T-helper 17 cell (primary cell): ENCODE results near the gene ENKUR. TPM values are rescaled to one million over a fixed set of nuclear protein-coding genes. Genes with fewer than 3 reads are reported as not detected.
A peak's percentile ranks its signal among the peaks of the same experiment; 100 is the strongest.

Experiments used
- ATAC-seq: fragments of 150-1000 bp; cut with Tn5 transposase; 2 replicates; pipeline ENCODE4 v1.10.0; 2021; ENCODE audit warnings: mild to moderate bottlenecking, moderate library complexity
- DNase-seq, 3 donors: peaks; one replicate each; pipeline versions ENCODE4 v3.0.0 to v3.0.0-alpha.2; 2020 to 2021
- H3K9me3 ChIP-seq: one replicate; pipeline ENCODE4 v1.7.0; 2013; ENCODE audit warnings: low read length, mild to moderate bottlenecking; ENCODE audit not compliant: control insufficient read depth, poor library complexity, severe bottlenecking
- H3K27ac Mint-ChIP-seq: one replicate; pipeline ENCODE4 v1.8.0; 2022; ENCODE audit warnings: mild to moderate bottlenecking, moderate library complexity, mixed read lengths
- H3K27me3 Mint-ChIP-seq: one replicate; pipeline ENCODE4 v1.8.0; 2022; ENCODE audit warnings: mixed read lengths
- H3K36me3 Mint-ChIP-seq: one replicate; pipeline ENCODE4 v1.8.0; 2022; ENCODE audit warnings: low read depth, mixed read lengths
- H3K4me1 Mint-ChIP-seq: one replicate; pipeline ENCODE4 v1.8.0; 2022; ENCODE audit warnings: mild to moderate bottlenecking, mixed read lengths
- H3K4me3 Mint-ChIP-seq: one replicate; pipeline ENCODE4 v1.8.0; 2022; ENCODE audit warnings: mild to moderate bottlenecking, moderate library complexity, mixed read lengths
- total RNA-seq, 4 donors: library from RNA in 2 of 4; stranded (reverse) in 2 of 4; gene quantifications; one replicate each; pipeline ENCODE4 v1.2.3 and lab custom pipeline; 2022 to 2026

ENKUR gene
- 10 to 100 TPM in 1 of 2 donors, under 1 TPM in 1; 0.85 to 14.9 TPM for total RNA-seq
- 0 to 0.08 reads per million in 2 donors for total RNA-seq (lab: John Stamatoyannopoulos, UW)

DNA sequence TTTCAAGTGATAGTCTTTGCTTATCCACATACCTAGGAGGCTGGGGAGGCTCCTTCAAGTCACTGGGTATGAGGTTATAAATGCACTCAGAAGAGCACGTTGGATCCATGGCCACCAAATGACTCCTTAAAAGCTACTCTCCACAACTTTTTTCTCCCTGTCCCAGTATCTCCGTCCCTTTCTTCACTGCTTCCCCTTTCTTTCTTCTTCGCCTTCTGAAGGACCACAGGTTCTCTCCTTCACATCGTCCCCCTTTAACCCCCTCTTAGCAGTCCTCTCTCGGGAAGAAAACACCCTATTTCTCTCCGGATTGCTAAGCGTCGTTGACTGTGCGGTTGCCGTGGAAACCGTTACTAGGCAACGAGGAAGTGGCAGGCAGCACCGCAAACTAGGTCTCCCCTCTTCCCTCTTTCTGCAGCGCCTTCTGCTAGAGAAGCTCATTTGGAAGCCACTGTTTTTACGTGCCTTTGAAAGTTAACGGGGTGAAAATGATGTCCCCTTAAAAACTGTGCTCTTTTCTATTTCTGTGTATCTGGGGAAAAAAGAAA lies at the start of gene ENKUR:
Gene ENKUR (minus strand): TSS at position 331 of the 548 bp plus-strand sequence. CDS start 222 bp downstream, at position 109.
- Mint-ChIP-seq H3K4me3 (peak within 1 kb of the TSS; percentile 95), H3K4me1 (peaks cover 16% of the 10 kb centered on the region), H3K27me3 (no peaks in the 10 kb centered on the region), H3K36me3 (no peaks in the 10 kb centered on the region), H3K27ac (peak within 1 kb of the TSS; percentile 99)
- DNase-seq: peak; percentile 84 to 94 (median 85)
- H3K9me3 ChIP-seq: no peaks in the 10 kb centered on the region
- peak; percentile 69 for ATAC-seq

DNA sequence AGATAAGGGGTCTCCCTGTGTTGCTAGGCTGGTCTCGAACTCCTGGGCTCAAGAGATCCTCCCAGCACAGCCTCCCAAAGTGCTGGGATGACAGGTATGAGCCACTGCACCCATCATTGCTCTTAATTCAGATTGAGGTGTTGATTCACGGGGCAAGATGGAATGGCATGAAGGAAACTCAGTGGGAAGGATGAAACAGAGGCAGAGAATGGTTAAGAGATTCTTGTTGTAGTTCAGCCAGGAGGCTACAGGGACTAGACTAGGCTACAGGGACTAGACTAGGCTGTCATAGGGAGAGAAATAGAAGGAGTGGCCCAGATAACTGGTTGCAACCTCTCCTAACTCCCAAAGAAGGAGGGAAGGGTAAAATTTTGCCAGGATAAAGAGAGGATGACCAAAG lies 48.4 kb upstream of the ENKUR start:
- peaks cover 14% of the 10 kb centered on the region for H3K4me1 Mint-ChIP-seq
- peaks cover 3% of the 10 kb centered on the region for H3K36me3 Mint-ChIP-seq
- H3K9me3 ChIP-seq: no peaks in the 10 kb centered on the region
- H3K4me3 Mint-ChIP-seq: no peak overlapping the region
- H3K27ac Mint-ChIP-seq: no peak overlapping the region
- ATAC-seq (no peak), DNase-seq (no peak)
- peaks cover 14% of the 10 kb centered on the region for H3K27me3 Mint-ChIP-seq

DNA sequence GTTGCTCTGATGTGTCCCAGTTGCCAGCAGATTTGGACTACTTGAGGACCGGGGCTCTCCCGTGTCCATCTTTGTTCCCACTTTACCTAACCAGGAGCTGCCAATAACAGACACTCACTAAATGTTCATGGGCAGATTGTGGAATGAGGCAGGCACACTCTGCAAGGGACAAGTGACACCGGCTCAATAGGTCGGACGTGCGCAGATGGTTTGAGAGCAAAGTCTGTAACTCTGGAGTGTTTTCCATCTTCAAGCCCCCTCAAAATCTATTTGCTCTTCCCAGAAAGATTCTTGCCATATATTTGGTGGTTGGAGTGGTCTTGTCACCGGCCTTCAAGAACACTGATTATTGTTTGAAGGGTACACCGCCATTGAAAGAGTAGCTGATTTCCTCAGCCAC lies 47.7 kb upstream of the ENKUR start:
- no peak overlapping the region for H3K27ac Mint-ChIP-seq
- ATAC-seq: no peak
- peak overlapping the region; percentile 46 for H3K4me3 Mint-ChIP-seq
- peaks cover 14% of the 10 kb centered on the region for H3K4me1 Mint-ChIP-seq
- H3K36me3 Mint-ChIP-seq: peaks cover 3% of the 10 kb centered on the region
- DNase-seq: no peak
- no peaks in the 10 kb centered on the region for H3K9me3 ChIP-seq
- H3K27me3 Mint-ChIP-seq: peaks cover 14% of the 10 kb centered on the region

GRCh38 chr10:25063157-25063556 lies 47.2 kb upstream of the ENKUR start:
- ATAC-seq (no peak), DNase-seq (no peak)
- Mint-ChIP-seq H3K27ac (peak overlapping the region; percentile 84), H3K4me3 (peak overlapping the region; percentile 46), H3K4me1 (peaks cover 14% of the 10 kb centered on the region), H3K36me3 (peaks cover 3% of the 10 kb centered on the region), H3K27me3 (peaks cover 10% of the 10 kb centered on the region)
- no peaks in the 10 kb centered on the region for H3K9me3 ChIP-seq

DNA sequence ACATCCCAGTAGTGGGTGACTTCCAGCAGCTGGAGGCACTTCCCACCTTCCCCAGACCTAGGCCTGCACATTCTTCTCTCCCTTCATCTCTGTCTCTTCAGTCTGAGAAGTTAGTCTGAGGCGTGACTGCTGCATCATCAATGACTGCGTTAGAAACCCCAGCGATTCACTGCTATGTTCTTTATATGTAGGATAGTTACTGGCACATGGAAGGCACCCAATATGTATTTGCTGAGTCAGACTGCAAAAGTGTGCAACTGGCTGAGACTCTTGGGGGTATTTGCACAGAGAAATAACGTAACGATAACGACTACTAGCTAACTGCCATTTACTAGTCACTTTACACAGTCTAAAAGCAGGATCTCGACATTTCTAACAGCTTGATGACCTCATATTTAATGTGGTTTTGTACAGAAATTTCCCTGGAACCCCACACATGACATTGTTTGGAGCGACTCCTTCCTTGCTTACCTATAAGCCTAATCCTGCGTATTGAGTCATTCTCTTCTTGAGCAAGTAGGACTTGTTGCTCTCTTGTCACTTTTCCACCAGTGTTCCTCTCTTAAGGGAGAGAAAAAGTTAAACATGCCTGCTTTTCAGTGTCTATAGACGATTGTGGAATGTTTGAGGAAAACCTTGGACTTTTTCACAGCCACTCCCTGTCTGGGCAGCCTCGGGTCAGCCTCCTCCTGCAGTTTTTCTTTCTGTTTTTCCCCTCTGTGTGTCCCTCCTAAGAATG lies 45.9 kb upstream of the ENKUR start:
- DNase-seq (no peak), ATAC-seq (no peak)
- peak overlapping the region; percentile 84 for H3K27ac Mint-ChIP-seq
- peaks cover 14% of the 10 kb centered on the region for H3K4me1 Mint-ChIP-seq
- peak overlapping the region; percentile 72 for H3K4me3 Mint-ChIP-seq
- no peaks in the 10 kb centered on the region for H3K9me3 ChIP-seq
- H3K27me3 Mint-ChIP-seq: peaks cover 5% of the 10 kb centered on the region
- H3K36me3 Mint-ChIP-seq: peaks cover 3% of the 10 kb centered on the region

DNA sequence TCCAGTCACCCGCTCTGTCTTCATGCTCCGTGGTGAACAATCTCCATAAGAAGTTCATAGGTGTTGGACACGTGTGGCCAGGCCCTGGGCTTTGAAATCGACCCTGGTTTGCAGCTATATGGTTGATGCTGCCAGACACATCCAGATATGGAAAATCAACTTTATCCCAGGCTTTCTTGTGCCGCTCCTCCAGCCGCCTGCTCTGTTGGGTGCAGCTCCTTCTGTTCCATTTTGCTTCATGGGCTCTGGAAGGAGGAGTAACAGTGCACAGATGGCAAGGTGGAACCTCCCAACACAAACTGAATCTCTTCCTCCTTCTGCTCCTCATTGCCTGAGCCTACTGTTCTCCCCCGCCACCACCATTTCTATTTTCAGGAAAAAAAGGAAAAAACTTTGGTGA lies 45.2 kb upstream of the ENKUR start:
- DNase-seq: no peak
- Mint-ChIP-seq H3K27ac (peak overlapping the region; percentile 17), H3K36me3 (peaks cover 3% of the 10 kb centered on the region), H3K27me3 (peaks cover 8% of the 10 kb centered on the region), H3K4me3 (no peak overlapping the region), H3K4me1 (peaks cover 14% of the 10 kb centered on the region)
- H3K9me3 ChIP-seq: no peaks in the 10 kb centered on the region
- ATAC-seq: no peak

DNA sequence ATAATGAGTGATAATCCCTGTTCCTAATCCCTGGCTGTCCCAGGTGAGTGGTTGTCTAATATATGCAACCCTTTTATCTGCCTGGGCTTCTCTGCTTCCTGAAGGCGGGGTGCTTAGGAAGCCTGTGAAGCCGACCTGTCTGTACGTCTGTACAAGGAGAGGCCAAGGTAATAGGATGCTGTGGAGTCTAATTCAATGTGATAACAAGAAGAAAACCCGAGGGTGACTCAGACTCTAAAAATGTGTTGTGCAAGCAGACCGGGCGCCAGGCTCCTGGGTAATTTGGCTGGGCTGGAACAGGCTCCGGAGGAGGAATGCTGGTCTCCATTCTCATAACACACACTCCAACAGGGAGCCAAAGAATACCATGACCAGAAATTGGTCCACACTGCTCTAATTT lies 44.0 kb upstream of the ENKUR start:
- Mint-ChIP-seq H3K27me3 (peaks cover 11% of the 10 kb centered on the region), H3K4me1 (peaks cover 14% of the 10 kb centered on the region), H3K27ac (no peak overlapping the region), H3K36me3 (peaks cover 3% of the 10 kb centered on the region), H3K4me3 (no peak overlapping the region)
- H3K9me3 ChIP-seq: no peaks in the 10 kb centered on the region
- DNase-seq: no peak
- no peak for ATAC-seq

- Mint-ChIP-seq H3K27ac (no peak overlapping the region), H3K36me3 (no peaks in the 10 kb centered on the region), H3K27me3 (peaks cover 6% of the 10 kb centered on the region), H3K4me1 (peaks cover 7% of the 10 kb centered on the region), H3K4me3 (no peak overlapping the region)
- H3K9me3 ChIP-seq: no peaks in the 10 kb centered on the region
- ATAC-seq (no peak), DNase-seq (no peak)
These were observed 41.9 kb upstream of the ENKUR start for GRCh38 chr10:25057886-25058285.

DNA sequence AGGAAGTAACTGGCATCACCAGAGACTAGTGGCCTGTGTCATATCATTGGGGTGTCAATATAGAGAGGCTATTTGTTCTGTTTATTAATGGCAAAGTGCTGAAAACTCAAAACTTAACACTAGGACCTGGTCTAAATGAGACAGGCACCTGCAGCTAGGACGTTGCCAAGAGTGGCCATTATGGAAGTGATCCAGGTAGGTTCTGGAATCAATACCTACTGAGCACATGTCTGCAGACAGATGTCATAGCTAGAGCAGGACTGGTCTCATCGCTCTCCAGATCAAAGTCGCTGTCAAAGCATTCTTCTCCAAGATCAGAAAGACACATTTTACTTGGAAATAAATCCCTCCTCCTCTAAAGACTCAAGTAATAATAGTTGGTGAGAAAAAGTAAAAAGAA lies 40.8 kb upstream of the ENKUR start:
- DNase-seq: no peak
- Mint-ChIP-seq H3K27me3 (peaks cover 6% of the 10 kb centered on the region), H3K4me3 (no peak overlapping the region), H3K27ac (no peak overlapping the region), H3K36me3 (no peaks in the 10 kb centered on the region), H3K4me1 (peaks cover 3% of the 10 kb centered on the region)
- no peak for ATAC-seq
- H3K9me3 ChIP-seq: no peaks in the 10 kb centered on the region

DNA sequence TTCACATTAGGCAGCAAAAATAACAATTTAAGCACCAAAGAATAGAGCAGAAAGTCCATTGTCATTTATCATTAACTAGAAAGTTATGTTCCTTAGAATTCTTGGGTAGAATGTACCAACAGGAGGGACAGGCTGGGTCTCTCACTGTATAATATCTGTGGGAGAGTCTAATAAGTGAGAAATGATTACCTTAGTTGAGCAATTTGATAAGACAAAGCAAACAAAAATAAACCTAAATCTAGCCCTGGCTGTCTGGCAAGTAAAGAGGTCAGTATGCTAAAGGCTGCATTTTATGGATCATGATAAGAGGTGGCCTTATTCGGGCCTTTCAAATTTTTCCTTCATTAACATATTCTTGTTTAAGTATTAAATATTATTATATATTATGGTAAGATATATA lies 36.1 kb upstream of the ENKUR start:
- no peak overlapping the region for H3K27ac Mint-ChIP-seq
- no peak for ATAC-seq
- H3K9me3 ChIP-seq: no peaks in the 10 kb centered on the region

DNA sequence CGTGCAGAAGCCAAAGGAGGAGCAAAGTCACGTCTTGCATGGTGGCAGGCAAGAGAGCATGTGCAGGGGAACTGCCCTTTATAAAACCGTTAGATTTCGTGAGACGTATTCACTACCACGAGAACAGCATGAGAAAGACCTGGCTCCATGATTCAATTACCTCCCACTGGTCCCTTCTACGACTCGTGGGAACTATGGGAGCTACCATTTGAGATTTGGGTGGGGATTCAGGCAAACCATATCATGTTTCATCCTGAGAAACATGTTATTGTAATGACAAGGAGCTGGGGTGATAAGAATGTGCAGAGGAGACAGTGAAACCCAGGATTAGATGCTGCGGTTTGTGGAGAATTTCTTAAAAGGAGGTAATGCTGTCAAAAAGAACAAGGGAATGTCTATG lies 34.4 kb upstream of the ENKUR start:
- peaks cover 9% of the 10 kb centered on the region for H3K36me3 Mint-ChIP-seq
- ATAC-seq (no peak), DNase-seq (no peak)
- H3K27me3 Mint-ChIP-seq: peaks cover 34% of the 10 kb centered on the region
- H3K4me3 Mint-ChIP-seq: no peak overlapping the region
- no peaks in the 10 kb centered on the region for H3K9me3 ChIP-seq
- H3K4me1 Mint-ChIP-seq: no peaks in the 10 kb centered on the region
- no peak overlapping the region for H3K27ac Mint-ChIP-seq

More for the DNA sequence above, 36.1 kb upstream of the ENKUR start:
- Mint-ChIP-seq H3K4me1 (no peaks in the 10 kb centered on the region), H3K27me3 (peaks cover 32% of the 10 kb centered on the region), H3K4me3 (no peak overlapping the region), H3K36me3 (peaks cover 9% of the 10 kb centered on the region)
- DNase-seq: no peak

GRCh38 chr10:25049966-25050365 lies 34.0 kb upstream of the ENKUR start:
- no peak overlapping the region for H3K27ac Mint-ChIP-seq
- no peak for ATAC-seq
- H3K9me3 ChIP-seq: no peaks in the 10 kb centered on the region
- H3K4me3 Mint-ChIP-seq: no peak overlapping the region
- H3K36me3 Mint-ChIP-seq: peaks cover 9% of the 10 kb centered on the region
- no peak for DNase-seq
- peaks cover 34% of the 10 kb centered on the region for H3K27me3 Mint-ChIP-seq
- no peaks in the 10 kb centered on the region for H3K4me1 Mint-ChIP-seq

DNA sequence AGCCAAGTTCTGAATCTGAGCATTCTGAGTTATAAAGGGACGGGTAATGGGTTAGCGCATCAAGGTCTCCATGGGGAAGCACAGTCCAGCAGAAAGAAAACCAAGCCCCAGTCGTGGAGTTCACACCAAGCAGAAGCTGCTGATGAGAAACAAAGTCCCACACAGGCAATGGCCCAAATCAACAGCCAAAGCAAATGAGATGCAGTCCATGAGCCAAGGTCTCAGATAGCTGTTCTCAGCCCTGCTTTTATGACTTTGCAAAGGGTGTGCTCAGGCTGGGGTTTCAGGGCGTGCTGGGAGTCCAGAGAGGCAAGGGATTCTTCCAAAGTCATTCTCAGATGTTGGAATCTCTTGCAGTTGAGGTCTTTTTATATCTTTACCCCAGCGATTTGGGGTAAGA lies 32.5 kb upstream of the ENKUR start:
- peaks cover 40% of the 10 kb centered on the region for H3K27me3 Mint-ChIP-seq
- no peak overlapping the region for H3K4me3 Mint-ChIP-seq

More for the DNA sequence above, 32.5 kb upstream of the ENKUR start:
- ATAC-seq (no peak), DNase-seq (no peak)
- Mint-ChIP-seq H3K27ac (no peak overlapping the region), H3K36me3 (peaks cover 9% of the 10 kb centered on the region), H3K4me1 (no peaks in the 10 kb centered on the region)
- H3K9me3 ChIP-seq: no peaks in the 10 kb centered on the region
